ENCODE measurements around the gene GCG. TPM values are rescaled to one million over a fixed set of nuclear protein-coding genes. Genes with fewer than 3 reads are reported as not detected.

The GCG gene
- total and polyA plus RNA-seq, 2 of the 8 experiments (the other 6 are each of a cell fraction or from before 2014, with no cell fraction given): not detected

DNA sequence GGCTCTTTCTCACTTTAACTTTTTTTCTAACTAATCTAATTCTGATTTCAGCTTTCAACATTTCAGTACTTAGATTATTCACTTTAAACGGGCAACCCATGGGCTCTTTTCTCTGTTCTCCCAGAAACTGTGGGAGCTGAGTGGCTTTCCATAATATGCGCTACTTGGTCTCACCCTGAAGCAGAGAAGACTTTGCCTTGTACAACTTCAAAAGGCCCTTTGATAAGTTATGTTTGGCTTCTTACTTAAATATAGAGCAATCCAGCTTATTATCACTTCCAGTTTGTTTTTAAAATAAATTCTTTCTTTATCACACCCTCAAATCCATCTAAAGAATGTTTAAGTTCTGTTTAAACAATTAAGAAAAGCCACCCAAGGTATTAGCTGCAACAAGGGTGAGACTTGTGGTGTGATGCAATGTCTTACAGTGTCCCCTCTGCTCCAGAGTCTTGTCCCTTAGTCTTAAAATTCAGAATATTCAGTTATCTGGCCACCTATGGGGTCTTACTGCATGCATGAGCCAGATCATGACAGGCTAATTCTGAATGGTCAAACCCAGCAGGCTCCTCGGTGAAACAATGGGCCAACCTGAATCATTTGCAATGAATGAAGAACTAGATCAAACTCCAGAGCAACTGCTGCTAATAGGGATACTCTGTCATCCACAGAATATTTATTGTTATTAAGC, 38.8 kb downstream of the GCG start:
- H3K23me2 ChIP-seq (ENCODE audit: low read depth, low read length): no peaks in the 10 kb centered on the region
- no peak overlapping the region for H2BK15ac ChIP-seq (ENCODE audit: low read length)
- peaks cover 0 to 6% (median 3%) of the 10 kb centered on the region in 4 experiments; a peak in 3 of 7 replicates for H3K4me1 ChIP-seq (replicated peaks in 1 of 4; ENCODE audit: control insufficient read depth in 3 of 4, insufficient read depth in 4 of 4, low read length in 3 of 4)
- H3K9me3 ChIP-seq (ENCODE audit: insufficient read depth in 2 of 2, low read depth in 1 of 2, low read length in 1 of 2): 0 out of 4 replicates have a peak, but pooled peaks cover 0 to 6% of the 10 kb centered on the region in 2 experiments
- DNase-seq (ENCODE audit: low read depth in 1 of 2, low spot score in 2 of 2) (no peak), FAIRE-seq (no peak)
- H2BK5ac ChIP-seq (ENCODE audit: low read depth, low read length): no peak overlapping the region
- H3K27ac ChIP-seq (ENCODE audit: low read depth, low read length): no peak overlapping the region
- H4K5ac ChIP-seq (ENCODE audit: insufficient read length, low read depth, low read length): no peak overlapping the region
- H3K36me3 ChIP-seq (ENCODE audit: control insufficient read depth in 2 of 4, insufficient read depth in 4 of 4, low read length in 3 of 4): no peaks in the 10 kb centered on the region; a peak in 1 of 8 replicates
- no peaks in the 10 kb centered on the region for H3K79me2 ChIP-seq (ENCODE audit: control insufficient read depth in 1 of 2, insufficient read depth in 2 of 2, low read length in 2 of 2)
- TF ChIP-seq TBP (IDR thresholded peaks at IDR 0.05; ENCODE audit: low read depth, low read length) (no peak), CHD1 (IDR thresholded peaks at IDR 0.05; ENCODE audit: low read depth, low read length) (no peak), CEBPB (IDR thresholded peaks at IDR 0.05; ENCODE audit: low read depth, low read length) (peak; percentile 64)
- TF ChIP-seq, protein P1, sequence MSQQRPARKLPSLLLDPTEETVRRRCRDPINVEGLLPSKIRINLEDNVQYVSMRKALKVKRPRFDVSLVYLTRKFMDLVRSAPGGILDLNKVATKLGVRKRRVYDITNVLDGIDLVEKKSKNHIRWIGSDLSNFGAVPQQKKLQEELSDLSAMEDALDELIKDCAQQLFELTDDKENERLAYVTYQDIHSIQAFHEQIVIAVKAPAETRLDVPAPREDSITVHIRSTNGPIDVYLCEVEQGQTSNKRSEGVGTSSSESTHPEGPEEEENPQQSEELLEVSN (IDR thresholded peaks at IDR 0.05): no peak
- TF ChIP-seq, protein P2, sequence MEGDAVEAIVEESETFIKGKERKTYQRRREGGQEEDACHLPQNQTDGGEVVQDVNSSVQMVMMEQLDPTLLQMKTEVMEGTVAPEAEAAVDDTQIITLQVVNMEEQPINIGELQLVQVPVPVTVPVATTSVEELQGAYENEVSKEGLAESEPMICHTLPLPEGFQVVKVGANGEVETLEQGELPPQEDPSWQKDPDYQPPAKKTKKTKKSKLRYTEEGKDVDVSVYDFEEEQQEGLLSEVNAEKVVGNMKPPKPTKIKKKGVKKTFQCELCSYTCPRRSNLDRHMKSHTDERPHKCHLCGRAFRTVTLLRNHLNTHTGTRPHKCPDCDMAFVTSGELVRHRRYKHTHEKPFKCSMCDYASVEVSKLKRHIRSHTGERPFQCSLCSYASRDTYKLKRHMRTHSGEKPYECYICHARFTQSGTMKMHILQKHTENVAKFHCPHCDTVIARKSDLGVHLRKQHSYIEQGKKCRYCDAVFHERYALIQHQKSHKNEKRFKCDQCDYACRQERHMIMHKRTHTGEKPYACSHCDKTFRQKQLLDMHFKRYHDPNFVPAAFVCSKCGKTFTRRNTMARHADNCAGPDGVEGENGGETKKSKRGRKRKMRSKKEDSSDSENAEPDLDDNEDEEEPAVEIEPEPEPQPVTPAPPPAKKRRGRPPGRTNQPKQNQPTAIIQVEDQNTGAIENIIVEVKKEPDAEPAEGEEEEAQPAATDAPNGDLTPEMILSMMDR (IDR thresholded peaks at IDR 0.05; ENCODE audit: control extremely low read depth in 1 of 3, insufficient read depth in 1 of 3, low read depth in 1 of 3, low read length in 3 of 3): no peak
- 0 out of 4 replicates have a peak overlapping the region, but pooled peaks of 1 of the 2 experiments have one; percentile 26 for H3K4me2 ChIP-seq (ENCODE audit: insufficient read depth in 1 of 2, low read depth in 2 of 2, low read length in 2 of 2)
- no peak overlapping the region for H2AK5ac ChIP-seq (ENCODE audit: low read depth, low read length)
- no peaks in the 10 kb centered on the region for H3K27me3 ChIP-seq (replicated peaks in 1 of 4; ENCODE audit: control insufficient read depth in 3 of 4, extremely low read depth in 1 of 4, insufficient read depth in 3 of 4, low read length in 3 of 4)
- no peak overlapping the region for H2BK120ac ChIP-seq (replicated peaks; ENCODE audit: low read depth, low read length)
- CTCF ChIA-PET (ENCODE audit: partially characterized antibody): interaction anchor here (1.0 to 1.1 kb wide), 2 partner anchors 12 to 76 kb away, joined by 3 to 5 read pairs; no protein-coding TSS in a partner anchor
- H3K23ac ChIP-seq (ENCODE audit: insufficient read length): no peak overlapping the region
- no peaks in the 10 kb centered on the region for H4K20me1 ChIP-seq (replicated peaks in 1 of 2; ENCODE audit: control insufficient read depth in 1 of 2, insufficient read depth in 2 of 2, low read length in 2 of 2)
- no peak overlapping the region for H3K9ac ChIP-seq (replicated peaks in 1 of 4; ENCODE audit: extremely low read depth in 1 of 4, low read depth in 3 of 4, low read length in 3 of 4)
- no peak overlapping the region for H3K18ac ChIP-seq (ENCODE audit: extremely low read depth, low read length)
- H3K4ac ChIP-seq (replicated peaks; ENCODE audit: insufficient read length, low read depth, low read length): no peak overlapping the region
- no peak overlapping the region for H2BK20ac ChIP-seq (ENCODE audit: low read length)
- H3K14ac ChIP-seq (ENCODE audit: insufficient read length): no peak overlapping the region
- H3K4me3 ChIP-seq (ENCODE audit: extremely low read depth in 1 of 4, insufficient read depth in 2 of 4, low read depth in 3 of 4, low read length in 4 of 4): no peak overlapping the region
- no peak overlapping the region for H3K56ac ChIP-seq (replicated peaks; ENCODE audit: insufficient read length, low read depth, low read length)
- H2BK12ac ChIP-seq (ENCODE audit: low read depth, low read length): no peak overlapping the region
- WGBS, 2 experiments (ENCODE audit: extremely low coverage in 1 of 2, insufficient coverage in 1 of 2, insufficient read length in 1 of 2, insufficient replicate concordance in 2 of 2, low coverage in 1 of 2, low lambda C conversion rate in 2 of 2, missing lambda C conversion rate in 1 of 2): 82% methylated on average over 3 of the region's 3 CpGs; no CpG with 5 or more reads in 1 of the 2 experiments
- H2AFZ ChIP-seq (ENCODE audit: low read length): no peak overlapping the region
- POLR2A ChIA-PET (ENCODE audit: partially characterized antibody): no interaction called here
- H3K79me1 ChIP-seq (ENCODE audit: low read depth, low read length): no peaks in the 10 kb centered on the region
- no peak overlapping the region for H4K91ac ChIP-seq (replicated peaks; ENCODE audit: insufficient read length, low read length)
- H4K8ac ChIP-seq (ENCODE audit: extremely low read depth, insufficient read depth, low read length): no peak overlapping the region

Measured in H1 (cell line).